HG03025 (cell line): ENCODE results near the gene STAT4.
"Not testable (repeated sequence)": the region's sequence is repeated elsewhere in the genome, so short reads cannot be mapped to it uniquely, and the experiment has no call there.

ENCODE experiments used
- ATAC-seq: cut with Tn5 transposase; IDR thresholded peaks from one replicate; pipeline ENCODE4 v1.9.1; 2021; ENCODE audit warnings: mild to moderate bottlenecking, moderate library complexity; ENCODE audit not compliant: unreplicated experiment, low FRiP score

Gene STAT4

GRCh38 chr2:190999949-191000665 lies 150.7 kb downstream of the STAT4 start:
- ATAC-seq, result no peak

- no peak for ATAC-seq
Observed at GRCh38 chr2:190999058-190999457, 151.7 kb downstream of the STAT4 start.

- no peak for ATAC-seq
Observed at GRCh38 chr2:190997526-190998113, 153.2 kb downstream of the STAT4 start.

DNA sequence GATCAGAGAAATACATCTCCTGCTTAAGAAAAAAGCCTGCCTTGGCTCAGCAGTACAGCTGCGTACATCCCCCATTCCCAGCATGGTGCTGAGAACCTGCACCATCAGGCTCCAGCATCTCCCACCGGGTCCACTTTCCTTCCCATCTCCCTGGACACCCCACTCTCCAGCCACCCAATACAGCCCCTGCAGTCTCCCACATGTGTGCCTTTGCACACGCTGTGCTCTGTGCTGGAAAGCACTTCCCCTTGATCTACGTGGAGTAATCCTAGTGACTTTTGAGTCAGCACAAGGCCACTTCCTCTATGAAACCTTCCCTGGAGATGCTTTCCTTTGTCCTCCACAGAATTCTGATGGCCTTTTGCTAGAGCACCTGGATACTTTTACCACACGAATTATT lies 153.8 kb downstream of the STAT4 start:
- ATAC-seq, result no peak

DNA sequence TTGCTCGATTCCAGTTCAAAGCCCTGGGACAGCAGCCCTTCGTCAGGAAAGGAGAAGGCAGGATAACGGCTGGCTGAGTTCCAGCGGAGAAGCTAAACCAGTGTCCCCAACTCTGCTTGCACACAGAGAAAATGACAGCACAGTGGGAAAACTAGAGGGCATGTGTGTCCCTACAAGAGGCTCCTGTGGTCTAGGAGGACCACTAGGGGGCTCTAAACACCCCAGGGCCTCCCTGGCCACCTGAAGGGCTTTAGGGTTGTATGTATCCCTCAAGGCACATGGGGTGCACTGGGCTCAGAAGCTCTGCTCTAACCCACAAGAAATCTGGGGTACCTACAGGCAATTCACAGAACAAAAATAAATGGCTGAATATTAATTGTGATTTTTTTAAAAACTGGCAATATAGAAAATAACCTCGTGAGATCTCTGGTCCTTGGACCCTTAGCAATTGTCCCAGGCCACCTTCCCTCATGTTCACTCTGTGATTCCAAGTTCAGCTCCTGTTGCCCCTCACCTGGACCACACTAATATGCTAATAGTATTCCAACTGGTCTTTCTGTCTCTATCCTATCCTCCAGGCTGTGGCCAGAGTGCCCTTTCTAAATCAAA lies 154.4 kb downstream of the STAT4 start:
- no peak for ATAC-seq

DNA sequence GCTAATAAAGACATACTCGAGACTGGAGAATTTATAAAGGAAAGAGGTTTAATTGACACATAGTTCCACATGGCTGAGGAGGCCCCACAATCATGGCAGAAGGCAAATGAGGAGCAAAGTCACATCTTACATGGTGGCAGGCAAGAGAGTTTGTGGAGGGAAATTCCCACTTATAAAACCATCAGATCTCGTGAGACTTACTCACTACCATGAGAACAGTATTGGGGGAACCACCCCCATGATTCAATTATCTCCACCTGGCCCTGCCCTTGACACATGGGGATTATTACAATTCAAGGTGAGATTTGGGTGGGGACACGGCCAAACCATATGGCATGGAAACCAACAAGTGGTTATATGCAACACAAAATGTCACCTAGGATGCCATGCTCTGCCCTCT lies 155.5 kb downstream of the STAT4 start:
- not testable (repeated sequence) for ATAC-seq

- no peak for ATAC-seq
Observed at GRCh38 chr2:190994148-190994547, 156.6 kb downstream of the STAT4 start.

DNA sequence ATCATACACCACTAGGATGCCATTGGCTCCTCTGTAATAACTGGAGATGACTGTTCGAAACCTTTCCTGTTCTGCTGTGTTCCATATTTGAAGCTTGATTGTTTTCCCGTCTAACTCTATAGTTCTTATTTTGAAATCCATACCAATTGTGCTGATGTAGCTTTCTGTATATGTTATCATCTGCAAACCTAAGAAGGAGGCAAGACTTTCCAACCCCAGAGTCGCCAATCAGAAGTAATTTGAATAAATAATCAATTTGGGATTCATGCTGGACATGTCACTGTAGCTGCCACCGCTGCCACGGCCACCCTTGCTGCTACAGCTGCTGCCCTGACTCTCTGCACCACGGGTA lies 157.5 kb downstream of the STAT4 start:
- no peak for ATAC-seq

- ATAC-seq, result no peak
Observed at GRCh38 chr2:190990132-190990531, 160.7 kb downstream of the STAT4 start.

- no peak for ATAC-seq
Observed at GRCh38 chr2:190988910-190989309, 161.9 kb downstream of the STAT4 start.

- ATAC-seq, result no peak
Observed at GRCh38 chr2:190987938-190988337, 162.9 kb downstream of the STAT4 start.

- ATAC-seq, result no peak
Observed at GRCh38 chr2:190987116-190987515, 163.7 kb downstream of the STAT4 start.

GRCh38 chr2:190986221-190986953 lies 164.4 kb downstream of the STAT4 start:
- ATAC-seq, result no peak

GRCh38 chr2:190984595-190984994 lies 166.2 kb downstream of the STAT4 start:
- ATAC-seq, result no peak

- ATAC-seq, result no peak
Observed at GRCh38 chr2:190982262-190983034, 168.3 kb downstream of the STAT4 start.

DNA sequence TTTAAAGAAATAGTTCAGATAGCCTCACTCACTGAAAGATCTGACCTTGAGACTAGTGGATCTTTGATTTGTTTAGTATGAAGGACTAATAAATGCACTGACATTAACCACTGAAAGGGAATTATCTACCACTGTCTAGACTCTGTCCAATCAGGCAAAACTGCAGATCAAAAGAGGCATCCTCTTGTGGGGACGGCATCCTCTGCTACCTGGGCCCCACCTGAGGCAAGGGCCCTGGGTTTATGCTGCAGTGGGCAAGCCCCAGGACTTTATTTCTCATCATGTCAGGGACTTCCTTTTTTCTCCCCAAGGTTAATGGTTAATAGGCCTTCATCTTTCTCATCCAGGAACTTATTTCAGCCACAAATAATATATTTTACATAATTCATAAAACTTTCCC lies 169.1 kb downstream of the STAT4 start:
- no peak for ATAC-seq

- ATAC-seq, result no peak
Observed at GRCh38 chr2:190981333-190981732, 169.5 kb downstream of the STAT4 start.

DNA sequence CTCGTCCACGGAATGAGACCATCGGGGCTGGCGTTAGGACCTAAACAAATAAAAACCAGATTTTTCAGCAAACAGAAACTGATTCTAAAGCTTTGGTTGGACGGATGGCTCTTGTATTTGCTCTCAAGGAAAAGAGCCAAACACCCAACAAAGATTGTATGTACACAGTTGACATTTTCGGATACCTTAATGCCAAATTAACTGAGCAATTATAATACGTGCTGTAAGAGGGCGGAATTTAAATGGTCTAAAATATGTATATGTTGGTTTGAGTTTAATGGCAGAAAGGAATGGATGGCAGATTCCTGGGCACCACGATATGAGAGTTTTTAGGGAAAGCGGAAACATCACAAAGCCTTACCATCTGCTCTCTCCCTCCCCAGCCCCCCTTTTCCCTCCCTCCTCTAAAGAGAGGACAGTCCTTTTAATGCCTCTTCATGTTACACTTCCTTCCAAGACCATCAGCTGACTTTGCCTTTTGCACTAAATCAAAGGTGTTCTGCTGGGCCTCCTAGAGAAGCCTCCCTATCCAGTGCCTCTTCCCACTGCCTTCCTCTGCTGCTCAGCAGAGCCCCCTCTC lies 170.1 kb downstream of the STAT4 start:
- no peak for ATAC-seq

DNA sequence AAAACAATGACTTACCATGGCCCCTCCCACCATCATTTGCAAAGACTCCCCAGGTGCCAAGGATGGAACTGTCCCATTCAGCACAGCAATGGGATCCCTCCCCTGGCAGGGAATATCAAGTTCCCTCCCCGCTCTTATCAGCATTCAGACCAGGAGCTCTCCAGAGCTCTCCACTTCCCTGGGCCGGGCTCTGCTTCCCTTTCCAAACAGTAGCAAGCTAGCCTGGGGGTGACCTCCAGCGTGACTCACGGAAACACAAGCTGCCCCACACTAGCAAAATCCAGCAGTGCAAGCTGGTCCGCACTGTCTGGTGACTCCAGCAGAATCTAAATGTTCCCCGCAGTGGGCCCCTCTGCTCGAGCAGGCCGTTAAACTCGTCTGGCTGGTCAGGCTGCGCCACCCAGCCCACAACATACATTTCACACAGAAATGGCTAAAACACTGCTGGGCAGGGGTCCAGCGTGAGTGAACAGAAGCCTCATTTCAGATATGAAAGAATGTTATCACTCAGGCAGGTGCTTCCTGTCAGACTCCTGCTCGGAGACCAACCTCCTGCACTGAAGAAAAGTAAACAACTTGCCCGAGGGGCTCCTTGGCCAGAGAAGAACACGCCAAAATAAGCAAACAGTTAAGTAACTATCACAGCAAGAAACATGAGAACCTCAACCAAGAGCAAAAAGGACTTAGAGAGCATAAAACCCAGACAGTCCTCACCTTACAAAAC lies 170.7 kb downstream of the STAT4 start:
- no peak for ATAC-seq
